ENCODE results near the gene GANC. TPM values are rescaled to one million over a fixed set of nuclear protein-coding genes. Genes with fewer than 3 reads are reported as not detected.

Gene GANC
- total RNA-seq, 6 experiments from 2014 or later, result 11.4 to 37.6 (median 18.4) TPM

DNA sequence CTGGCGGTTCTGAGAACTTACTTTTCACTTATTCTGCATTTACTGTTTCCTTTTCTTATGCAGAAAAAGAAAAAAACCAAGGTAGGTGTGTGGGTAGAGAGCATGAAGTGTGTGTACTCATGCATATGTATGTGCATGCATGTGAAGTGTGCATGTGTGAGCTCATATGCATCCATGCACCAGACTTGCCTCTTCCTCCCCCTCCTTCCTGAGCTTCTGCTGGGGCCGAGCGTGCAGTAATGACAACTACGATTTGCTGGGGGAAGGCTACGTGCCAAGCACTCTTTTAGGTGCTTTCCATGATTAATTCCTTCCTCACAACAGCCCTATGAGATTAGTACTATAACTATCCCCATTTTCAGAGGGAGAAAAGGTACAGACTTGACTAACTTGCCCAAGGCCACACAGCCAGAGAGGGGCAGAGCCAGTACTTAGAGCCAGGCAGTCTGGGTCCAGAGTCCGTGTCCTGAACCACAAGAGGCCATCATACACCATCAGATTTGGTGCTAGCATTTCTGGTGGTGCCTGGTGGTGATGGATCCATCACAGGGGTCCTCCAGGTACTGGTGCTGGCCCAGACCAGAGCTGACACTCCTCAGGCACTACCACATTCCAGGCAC, 133.0 kb downstream of the GANC start:
- no peaks in the 10 kb centered on the region for H3K27me3 ChIP-seq
- WGBS (ENCODE audit: insufficient coverage, low coverage, low lambda C conversion rate, missing lambda C conversion rate), result 49% methylated on average over 5 of the region's 6 CpGs
- H3K9me3 ChIP-seq, result no peaks in the 10 kb centered on the region
- H3K36me3 ChIP-seq, result peaks cover 0 to 2% (median 0%) of the 10 kb centered on the region in 4 donors
- no peak for TF ChIP-seq POLR2A (IDR thresholded peaks at IDR 0.05)
- TF ChIP-seq, protein P1, sequence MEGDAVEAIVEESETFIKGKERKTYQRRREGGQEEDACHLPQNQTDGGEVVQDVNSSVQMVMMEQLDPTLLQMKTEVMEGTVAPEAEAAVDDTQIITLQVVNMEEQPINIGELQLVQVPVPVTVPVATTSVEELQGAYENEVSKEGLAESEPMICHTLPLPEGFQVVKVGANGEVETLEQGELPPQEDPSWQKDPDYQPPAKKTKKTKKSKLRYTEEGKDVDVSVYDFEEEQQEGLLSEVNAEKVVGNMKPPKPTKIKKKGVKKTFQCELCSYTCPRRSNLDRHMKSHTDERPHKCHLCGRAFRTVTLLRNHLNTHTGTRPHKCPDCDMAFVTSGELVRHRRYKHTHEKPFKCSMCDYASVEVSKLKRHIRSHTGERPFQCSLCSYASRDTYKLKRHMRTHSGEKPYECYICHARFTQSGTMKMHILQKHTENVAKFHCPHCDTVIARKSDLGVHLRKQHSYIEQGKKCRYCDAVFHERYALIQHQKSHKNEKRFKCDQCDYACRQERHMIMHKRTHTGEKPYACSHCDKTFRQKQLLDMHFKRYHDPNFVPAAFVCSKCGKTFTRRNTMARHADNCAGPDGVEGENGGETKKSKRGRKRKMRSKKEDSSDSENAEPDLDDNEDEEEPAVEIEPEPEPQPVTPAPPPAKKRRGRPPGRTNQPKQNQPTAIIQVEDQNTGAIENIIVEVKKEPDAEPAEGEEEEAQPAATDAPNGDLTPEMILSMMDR (IDR thresholded peaks at IDR 0.05), result no peak
- no peak overlapping the region for H3K4me3 ChIP-seq
- DNase-seq, result peak in 2 of 3 donors; percentile 74 to 77
- intact Hi-C loops (cut with DNase I), result no loop called here
- H3K4me1 ChIP-seq, result peaks cover 0 to 43% (median 6%) of the 10 kb centered on the region in 4 donors
- peak; percentile 57 to 66 (median 60) for ATAC-seq
- H3K27ac ChIP-seq, result peak overlapping the region in 1 of 3 donors; percentile 84

Other genes starting within 250 kb of the GANC start
- gene PLA2G4D, start 178.6 kb upstream of the GANC start, total RNA-seq, result not detected
- not detected for gene PLA2G4F, start 116.6 kb upstream of the GANC start, total RNA-seq
- 10 to 100 TPM; 16.6 to 32.7 (median 23.2) TPM for gene VPS39, start 64.9 kb upstream of the GANC start, total RNA-seq
- 10 to 100 TPM; 12.9 to 22.4 (median 15.7) TPM for gene TMEM87A, start 232 bp downstream of the GANC start, total RNA-seq
- gene CAPN3, start 86.3 kb downstream of the GANC start, total RNA-seq, result 10 to 100 TPM in 3 of 6 experiments, 1 to 10 TPM in 3; 3.2 to 25.9 (median 13.3) TPM
- gene ZNF106, start 217.9 kb downstream of the GANC start, total RNA-seq, result 10 to 100 TPM; 17.5 to 24.5 (median 20.0) TPM
- gene SNAP23, start 222.4 kb downstream of the GANC start, total RNA-seq, result 10 to 100 TPM; 20.7 to 30.9 (median 26.9) TPM